Liver (tissue), 9 donors: ENCODE results near the gene EDN1. TPM values are rescaled to one million over a fixed set of nuclear protein-coding genes. Genes with fewer than 3 reads are reported as not detected.
A peak's percentile ranks its signal among the peaks of the same experiment; 100 is the strongest.

ENCODE experiments used
- DNase-seq: peaks from one replicate; pipeline ENCODE4 v3.0.0-alpha.2; 2017; ENCODE audit warnings: low spot score
- H3K27ac ChIP-seq, 2 donors: one replicate each; pipeline ENCODE4 v1.7.0; 2013; ENCODE audit warnings: inconsistent platforms in 2 of 2, low read length in 2 of 2, control low read depth in 1 of 2, low read depth in 1 of 2, mild to moderate bottlenecking in 1 of 2
- H3K27me3 ChIP-seq, 4 donors: one replicate each; pipeline versions ENCODE4 v1.6.1 to v1.7.0; 2013; ENCODE audit warnings: low read length in 3 of 4, inconsistent platforms in 1 of 4, mild to moderate bottlenecking in 1 of 4, moderate library complexity in 1 of 4; ENCODE audit not compliant: control insufficient read depth in 4 of 4, insufficient read depth in 4 of 4
- H3K36me3 ChIP-seq, 4 donors: one replicate each; pipeline versions ENCODE4 v1.6.1 to v1.7.0; 2013; ENCODE audit warnings: low read length in 3 of 4, mild to moderate bottlenecking in 3 of 4, low read depth in 1 of 4, moderate library complexity in 1 of 4; ENCODE audit not compliant: control insufficient read depth in 4 of 4, insufficient read depth in 3 of 4
- H3K4me1 ChIP-seq, 4 donors: one replicate each; pipeline versions ENCODE4 v1.6.1 to v1.7.0; 2013; ENCODE audit warnings: low read length in 3 of 4, mild to moderate bottlenecking in 3 of 4, moderate library complexity in 1 of 4; ENCODE audit not compliant: control insufficient read depth in 4 of 4, insufficient read depth in 4 of 4
- H3K4me3 ChIP-seq, 3 donors: one replicate each; pipeline versions ENCODE4 v1.6.1 to v1.7.0; 2013; ENCODE audit warnings: low read length in 3 of 3, control low read depth in 1 of 3, low read depth in 1 of 3, mild to moderate bottlenecking in 1 of 3
- H3K9ac ChIP-seq, 2 donors: one replicate each; pipeline ENCODE4 v1.7.0; 2013; ENCODE audit warnings: low read length in 2 of 2, mild to moderate bottlenecking in 2 of 2, moderate library complexity in 2 of 2, control low read depth in 1 of 2, low read depth in 1 of 2
- H3K9me3 ChIP-seq, 4 donors: one replicate each; pipeline versions ENCODE4 v1.6.1 to v1.7.0; 2013; ENCODE audit warnings: low read length in 3 of 4; ENCODE audit not compliant: control insufficient read depth in 4 of 4
- EGR1 ChIP-seq, 2 donors: IDR thresholded peaks; 2 replicates each; pipeline ENCODE4 v1.6.1; 2016 to 2018; ENCODE audit warnings: antibody characterized with exemption in 2 of 2, low read depth in 2 of 2
- FOXA2 ChIP-seq: IDR thresholded peaks from 2 replicates; pipeline ENCODE4 v1.6.1; 2016; ENCODE audit warnings: antibody characterized with exemption
- GABPA ChIP-seq, 2 donors: IDR thresholded peaks in 1 of 2; conservative IDR thresholded peaks in 1 of 2; 2 replicates each; pipeline ENCODE4 v1.6.1; 2016; ENCODE audit warnings: antibody characterized with exemption in 2 of 2, mild to moderate bottlenecking in 1 of 2, moderate library complexity in 1 of 2
- HNF4A ChIP-seq, 2 donors: conservative IDR thresholded peaks; 2 replicates each; pipeline ENCODE4 v1.6.1; 2016; ENCODE audit warnings: antibody characterized with exemption in 2 of 2, mild to moderate bottlenecking in 2 of 2
- HNF4G ChIP-seq: IDR thresholded peaks from 2 replicates; pipeline ENCODE4 v1.6.1; 2016; ENCODE audit warnings: antibody characterized with exemption
- JUND ChIP-seq, 2 donors: IDR thresholded peaks; 2 replicates each; pipeline ENCODE4 v1.6.1; 2016; ENCODE audit warnings: antibody characterized with exemption in 2 of 2
- MAX ChIP-seq: IDR thresholded peaks from 2 replicates; pipeline ENCODE4 v1.6.1; 2016; ENCODE audit warnings: antibody characterized with exemption
- NR2F2 ChIP-seq: IDR thresholded peaks from 2 replicates; pipeline ENCODE4 v1.6.1; 2016; ENCODE audit warnings: antibody characterized with exemption
- RAD21 ChIP-seq, 2 donors: IDR thresholded peaks; 2 replicates each; pipeline ENCODE4 v1.6.1; 2016; ENCODE audit warnings: antibody characterized with exemption in 2 of 2, mild to moderate bottlenecking in 2 of 2
- REST ChIP-seq: IDR thresholded peaks from 2 replicates; pipeline ENCODE4 v1.6.1; 2016; ENCODE audit warnings: antibody characterized with exemption, mild to moderate bottlenecking
- RXRA ChIP-seq, 2 donors: IDR thresholded peaks; 2 replicates each; pipeline ENCODE4 v1.6.1; 2017 to 2018; ENCODE audit warnings: antibody characterized with exemption in 2 of 2, mild to moderate bottlenecking in 1 of 2
- SP1 ChIP-seq: IDR thresholded peaks from 2 replicates; pipeline ENCODE4 v1.6.1; 2018; ENCODE audit warnings: antibody characterized with exemption, mild to moderate bottlenecking
- TAF1 ChIP-seq: conservative IDR thresholded peaks from 2 replicates; pipeline ENCODE4 v1.6.1; 2016; ENCODE audit warnings: antibody characterized with exemption, mild to moderate bottlenecking
- YY1 ChIP-seq: IDR thresholded peaks from 2 replicates; pipeline ENCODE4 v1.6.1; 2016; ENCODE audit warnings: antibody characterized with exemption, mild to moderate bottlenecking
- ZBTB33 ChIP-seq: IDR thresholded peaks from 2 replicates; pipeline ENCODE4 v1.6.1; 2016; ENCODE audit warnings: antibody characterized with exemption
- WGBS: extraction: QIAGEN DNeasy Blood & Tissue Kit; methylation state at CpG from one replicate; pipeline ENCODE4 v1.1.7; 2013; 5-methylcytosine and 5-hydroxymethylcytosine counted together
- polyA plus RNA-seq, 2 donors: library from polyadenylated mRNA; stranded (reverse) in 1 of 2; unstranded in 1 of 2; fragments of 200-250 nt in 1 of 2; fragments of >200 nt in 1 of 2; fragmentation: Nextera tagmentation in 1 of 2; extraction: Ambion mirVana in 1 of 2; gene quantifications; one replicate each; pipeline versions ENCODE4 v1.2.1 to v1.2.3, GENCODE V29; 2013 to 2015
- total RNA-seq, 2 donors: library from RNA; depleted of rRNA; stranded (reverse); fragments of >200 nt; gene quantifications; one replicate each; pipeline ENCODE4 v1.2.3, GENCODE V29; 2014
- TF ChIP-seq, protein P1 (sequence below): fragments of 150-350 bp; IDR thresholded peaks from 2 replicates; pipeline ENCODE4 v1.5.1; 2017; ENCODE audit warnings: improper control_type of control experiment, low read depth, low read length; ENCODE audit not compliant: missing input control
- TF ChIP-seq, protein P2 (sequence below): IDR thresholded peaks from 2 replicates; pipeline ENCODE4 v1.6.1; 2016; ENCODE audit warnings: antibody characterized with exemption
- donor health status: healthy.
- donor health status: healthy.
- donor health status: healthy.
- donor health status: healthy.
- donor health status: healthy.

Gene EDN1
- total and polyA plus RNA-seq, 4 donors, result 0.70 to 1.2 (median 1.0) TPM

- Histone ChIP-seq H3K27me3 (no peaks in the 10 kb centered on the region), H3K36me3 (no peaks in the 10 kb centered on the region), H3K4me3 (no peak overlapping the region), H3K9me3 (no peaks in the 10 kb centered on the region), H3K27ac (no peak overlapping the region), H3K9ac (no peak overlapping the region), H3K4me1 (peaks cover 6 to 11% (median 9%) of the 10 kb centered on the region in 4 donors)
- DNase-seq, result no peak
- 71% methylated on average over 3 of the region's 3 CpGs for WGBS
- TF ChIP-seq, protein P1, sequence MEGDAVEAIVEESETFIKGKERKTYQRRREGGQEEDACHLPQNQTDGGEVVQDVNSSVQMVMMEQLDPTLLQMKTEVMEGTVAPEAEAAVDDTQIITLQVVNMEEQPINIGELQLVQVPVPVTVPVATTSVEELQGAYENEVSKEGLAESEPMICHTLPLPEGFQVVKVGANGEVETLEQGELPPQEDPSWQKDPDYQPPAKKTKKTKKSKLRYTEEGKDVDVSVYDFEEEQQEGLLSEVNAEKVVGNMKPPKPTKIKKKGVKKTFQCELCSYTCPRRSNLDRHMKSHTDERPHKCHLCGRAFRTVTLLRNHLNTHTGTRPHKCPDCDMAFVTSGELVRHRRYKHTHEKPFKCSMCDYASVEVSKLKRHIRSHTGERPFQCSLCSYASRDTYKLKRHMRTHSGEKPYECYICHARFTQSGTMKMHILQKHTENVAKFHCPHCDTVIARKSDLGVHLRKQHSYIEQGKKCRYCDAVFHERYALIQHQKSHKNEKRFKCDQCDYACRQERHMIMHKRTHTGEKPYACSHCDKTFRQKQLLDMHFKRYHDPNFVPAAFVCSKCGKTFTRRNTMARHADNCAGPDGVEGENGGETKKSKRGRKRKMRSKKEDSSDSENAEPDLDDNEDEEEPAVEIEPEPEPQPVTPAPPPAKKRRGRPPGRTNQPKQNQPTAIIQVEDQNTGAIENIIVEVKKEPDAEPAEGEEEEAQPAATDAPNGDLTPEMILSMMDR, result no peak
- TF ChIP-seq MAX (no peak), FOXA2 (no peak), SP1 (no peak), EGR1 (IDR thresholded peaks at IDR 0.05; ENCODE audit: low read depth in 2 of 2) (no peak), ZBTB33 (no peak), NR2F2 (no peak), JUND (IDR thresholded peaks at IDR 0.05) (no peak), RXRA (IDR thresholded peaks at IDR 0.05) (no peak), HNF4G (no peak), YY1 (no peak), REST (no peak), TAF1 (no peak), GABPA (IDR thresholded peaks at IDR 0.05 in 1 of 2, conservative IDR thresholded peaks at IDR 0.05 in 1 of 2) (no peak), HNF4A (conservative IDR thresholded peaks at IDR 0.05) (no peak)
- TF ChIP-seq, protein P2, sequence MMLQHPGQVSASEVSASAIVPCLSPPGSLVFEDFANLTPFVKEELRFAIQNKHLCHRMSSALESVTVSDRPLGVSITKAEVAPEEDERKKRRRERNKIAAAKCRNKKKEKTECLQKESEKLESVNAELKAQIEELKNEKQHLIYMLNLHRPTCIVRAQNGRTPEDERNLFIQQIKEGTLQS, result no peak
Observed at GRCh38 chr6:12328701-12329100, 38.5 kb downstream of the EDN1 start.

DNA sequence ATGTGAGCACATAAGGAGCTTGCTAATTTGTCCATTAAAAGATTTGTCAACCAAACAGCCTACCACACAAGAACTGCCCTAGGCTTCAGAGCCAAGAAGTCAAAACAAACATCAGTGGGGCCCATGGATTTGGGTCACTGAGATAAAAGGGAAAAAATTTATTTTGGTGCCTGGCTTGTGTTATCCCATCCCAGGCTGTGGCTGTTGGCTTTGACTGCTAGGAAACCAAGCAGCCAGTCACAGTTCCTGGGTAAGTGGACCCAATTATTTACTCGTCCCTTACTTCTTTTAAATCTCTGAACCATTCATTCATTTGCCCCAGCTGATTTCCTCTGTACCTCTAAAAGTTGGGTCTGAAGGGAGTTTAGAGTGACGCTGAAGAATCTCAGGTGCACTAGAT lies 41.3 kb downstream of the EDN1 start:
- peaks cover 11 to 30% (median 24%) of the 10 kb centered on the region in 4 donors for H3K4me1 ChIP-seq
- H3K9me3 ChIP-seq, result no peaks in the 10 kb centered on the region
- 34% methylated on average over 2 of the region's 2 CpGs for WGBS
- H3K36me3 ChIP-seq, result no peaks in the 10 kb centered on the region
- H3K9ac ChIP-seq, result no peak overlapping the region
- no peaks in the 10 kb centered on the region for H3K27me3 ChIP-seq
- no peak for DNase-seq
- TF ChIP-seq, protein P2, result no peak
- TF ChIP-seq REST (no peak), EGR1 (IDR thresholded peaks at IDR 0.05; ENCODE audit: low read depth in 2 of 2) (no peak), RXRA (IDR thresholded peaks at IDR 0.05) (no peak), HNF4A (conservative IDR thresholded peaks at IDR 0.05) (peak in 1 of 2 donors; percentile 4), SP1 (no peak), JUND (IDR thresholded peaks at IDR 0.05) (no peak), NR2F2 (no peak), RAD21 (IDR thresholded peaks at IDR 0.05) (peak in 1 of 2 donors; percentile 47)
- H3K27ac ChIP-seq, result no peak overlapping the region
- H3K4me3 ChIP-seq, result no peak overlapping the region
